ENCODE results near the gene MT2A.
"Not testable (repeated sequence)": the region's sequence is repeated elsewhere in the genome, so short reads cannot be mapped to it uniquely, and the experiment has no call there.

The MT2A gene

GRCh38 chr16:56582911-56583310, 25.5 kb upstream of the MT2A start:
- H3K9ac ChIP-seq (ENCODE audit: low read length); H3K9me3 ChIP-seq (ENCODE audit: low read length); H3K27ac ChIP-seq (ENCODE audit: low read depth, low read length); H3K4me1 ChIP-seq (ENCODE audit: insufficient read depth, low read length); H3K4me3 ChIP-seq (ENCODE audit: low read depth in 1 of 2, low read length in 2 of 2); H3K36me3 ChIP-seq (ENCODE audit: insufficient read depth, low read length): not testable (repeated sequence)
- H3K27me3 ChIP-seq (ENCODE audit: control insufficient read depth in 1 of 2, insufficient read depth in 2 of 2, low read length in 2 of 2): peaks cover 0 to 11% of the 10 kb centered on the region in 2 donors

- Histone ChIP-seq H3K27me3 (ENCODE audit: control insufficient read depth in 1 of 2, insufficient read depth in 2 of 2, low read length in 2 of 2) (peaks cover 0 to 17% of the 10 kb centered on the region in 2 donors), H3K4me1 (ENCODE audit: insufficient read depth, low read length) (no peaks in the 10 kb centered on the region), H3K36me3 (ENCODE audit: insufficient read depth, low read length) (no peaks in the 10 kb centered on the region), H3K27ac (ENCODE audit: low read depth, low read length) (no peak overlapping the region), H3K9ac (ENCODE audit: low read length) (no peak overlapping the region), H3K9me3 (ENCODE audit: low read length) (no peaks in the 10 kb centered on the region), H3K4me3 (ENCODE audit: low read depth in 1 of 2, low read length in 2 of 2) (no peak overlapping the region)
Measured at GRCh38 chr16:56583351-56584168, 24.8 kb upstream of the MT2A start.

- H3K27ac ChIP-seq (ENCODE audit: low read depth, low read length): no peak overlapping the region
- H3K4me3 ChIP-seq (ENCODE audit: low read depth in 1 of 2, low read length in 2 of 2): no peak overlapping the region
- H3K27me3 ChIP-seq (ENCODE audit: control insufficient read depth in 1 of 2, insufficient read depth in 2 of 2, low read length in 2 of 2): peaks cover 4 to 25% of the 10 kb centered on the region in 2 donors
- no peak overlapping the region for H3K9ac ChIP-seq (ENCODE audit: low read length)
- no peaks in the 10 kb centered on the region for H3K4me1 ChIP-seq (ENCODE audit: insufficient read depth, low read length)
- H3K9me3 ChIP-seq (ENCODE audit: low read length): no peaks in the 10 kb centered on the region
- no peaks in the 10 kb centered on the region for H3K36me3 ChIP-seq (ENCODE audit: insufficient read depth, low read length)
Measured at GRCh38 chr16:56584276-56584675, 24.1 kb upstream of the MT2A start.

- H3K27me3 ChIP-seq (ENCODE audit: control insufficient read depth in 1 of 2, insufficient read depth in 2 of 2, low read length in 2 of 2): peaks cover 4 to 39% of the 10 kb centered on the region in 2 donors
- no peak overlapping the region for H3K27ac ChIP-seq (ENCODE audit: low read depth, low read length)
- no peak overlapping the region for H3K9ac ChIP-seq (ENCODE audit: low read length)
- no peaks in the 10 kb centered on the region for H3K36me3 ChIP-seq (ENCODE audit: insufficient read depth, low read length)
- H3K4me3 ChIP-seq (ENCODE audit: low read depth in 1 of 2, low read length in 2 of 2): no peak overlapping the region
- H3K4me1 ChIP-seq (ENCODE audit: insufficient read depth, low read length): no peaks in the 10 kb centered on the region
- H3K9me3 ChIP-seq (ENCODE audit: low read length): no peaks in the 10 kb centered on the region
Measured at GRCh38 chr16:56588781-56589140, 19.6 kb upstream of the MT2A start.

- Histone ChIP-seq H3K27me3 (ENCODE audit: control insufficient read depth in 1 of 2, insufficient read depth in 2 of 2, low read length in 2 of 2) (peaks cover 4 to 39% of the 10 kb centered on the region in 2 donors), H3K9ac (ENCODE audit: low read length) (no peak within 1 kb of the TSS), H3K4me1 (ENCODE audit: insufficient read depth, low read length) (no peaks in the 10 kb centered on the region), H3K27ac (ENCODE audit: low read depth, low read length) (no peak within 1 kb of the TSS), H3K36me3 (ENCODE audit: insufficient read depth, low read length) (no peaks in the 10 kb centered on the region), H3K4me3 (ENCODE audit: low read depth in 1 of 2, low read length in 2 of 2) (peak within 1 kb of the TSS; percentile 35 to 42), H3K9me3 (ENCODE audit: low read length) (no peaks in the 10 kb centered on the region)
Measured at GRCh38 chr16:56589141-56590039, 19.0 kb upstream of the MT2A start, which contains the start of gene MT3. MT3 (plus strand) TSS chr16:56589528; CDS start chr16:56589591, 63 bp downstream.

- Histone ChIP-seq H3K9me3 (ENCODE audit: low read length) (no peaks in the 10 kb centered on the region), H3K4me3 (ENCODE audit: low read depth in 1 of 2, low read length in 2 of 2) (no peak overlapping the region), H3K36me3 (ENCODE audit: insufficient read depth, low read length) (no peaks in the 10 kb centered on the region), H3K4me1 (ENCODE audit: insufficient read depth, low read length) (no peaks in the 10 kb centered on the region), H3K27me3 (ENCODE audit: control insufficient read depth in 1 of 2, insufficient read depth in 2 of 2, low read length in 2 of 2) (peaks cover 4 to 34% of the 10 kb centered on the region in 2 donors), H3K9ac (ENCODE audit: low read length) (no peak overlapping the region), H3K27ac (ENCODE audit: low read depth, low read length) (no peak overlapping the region)
Measured at GRCh38 chr16:56591377-56592060, 16.9 kb upstream of the MT2A start.

- no peak overlapping the region for H3K4me3 ChIP-seq (ENCODE audit: low read depth in 1 of 2, low read length in 2 of 2)
- H3K27ac ChIP-seq (ENCODE audit: low read depth, low read length): no peak overlapping the region
- no peaks in the 10 kb centered on the region for H3K36me3 ChIP-seq (ENCODE audit: insufficient read depth, low read length)
- peaks cover 3 to 20% of the 10 kb centered on the region in 2 donors for H3K27me3 ChIP-seq (ENCODE audit: control insufficient read depth in 1 of 2, insufficient read depth in 2 of 2, low read length in 2 of 2)
- H3K9ac ChIP-seq (ENCODE audit: low read length): no peak overlapping the region
- H3K9me3 ChIP-seq (ENCODE audit: low read length): no peaks in the 10 kb centered on the region
- no peaks in the 10 kb centered on the region for H3K4me1 ChIP-seq (ENCODE audit: insufficient read depth, low read length)
Measured at GRCh38 chr16:56593573-56594291, 14.7 kb upstream of the MT2A start.

- Histone ChIP-seq H3K9me3 (ENCODE audit: low read length) (no peaks in the 10 kb centered on the region), H3K9ac (ENCODE audit: low read length) (no peak overlapping the region), H3K27me3 (ENCODE audit: control insufficient read depth in 1 of 2, insufficient read depth in 2 of 2, low read length in 2 of 2) (peaks cover 0 to 15% of the 10 kb centered on the region in 2 donors), H3K4me3 (ENCODE audit: low read depth in 1 of 2, low read length in 2 of 2) (no peak overlapping the region), H3K27ac (ENCODE audit: low read depth, low read length) (no peak overlapping the region), H3K36me3 (ENCODE audit: insufficient read depth, low read length) (no peaks in the 10 kb centered on the region), H3K4me1 (ENCODE audit: insufficient read depth, low read length) (no peaks in the 10 kb centered on the region)
Measured at GRCh38 chr16:56594292-56594619, 14.1 kb upstream of the MT2A start.

- H3K4me1 ChIP-seq (ENCODE audit: insufficient read depth, low read length): no peaks in the 10 kb centered on the region
- H3K36me3 ChIP-seq (ENCODE audit: insufficient read depth, low read length): no peaks in the 10 kb centered on the region
- no peak overlapping the region for H3K27ac ChIP-seq (ENCODE audit: low read depth, low read length)
- H3K27me3 ChIP-seq (ENCODE audit: control insufficient read depth in 1 of 2, insufficient read depth in 2 of 2, low read length in 2 of 2): no peaks in the 10 kb centered on the region
- no peaks in the 10 kb centered on the region for H3K9me3 ChIP-seq (ENCODE audit: low read length)
- no peak overlapping the region for H3K9ac ChIP-seq (ENCODE audit: low read length)
- H3K4me3 ChIP-seq (ENCODE audit: low read depth in 1 of 2, low read length in 2 of 2): no peak overlapping the region
Measured at GRCh38 chr16:56600398-56600999, 7.9 kb upstream of the MT2A start.

- Histone ChIP-seq H3K36me3 (ENCODE audit: insufficient read depth, low read length) (no peaks in the 10 kb centered on the region), H3K27ac (ENCODE audit: low read depth, low read length) (no peak overlapping the region), H3K4me3 (ENCODE audit: low read depth in 1 of 2, low read length in 2 of 2) (no peak overlapping the region), H3K9ac (ENCODE audit: low read length) (no peak overlapping the region), H3K27me3 (ENCODE audit: control insufficient read depth in 1 of 2, insufficient read depth in 2 of 2, low read length in 2 of 2) (no peaks in the 10 kb centered on the region), H3K4me1 (ENCODE audit: insufficient read depth, low read length) (peaks cover 2% of the 10 kb centered on the region), H3K9me3 (ENCODE audit: low read length) (no peaks in the 10 kb centered on the region)
Measured at GRCh38 chr16:56601325-56601724, 7.1 kb upstream of the MT2A start.

All from muscle layer of colon (tissue), 2 donors.